Gastroesophageal sphincter (tissue), 4 donors: ENCODE data around the gene ATP9A. TPM values are rescaled to one million over a fixed set of nuclear protein-coding genes. Genes with fewer than 3 reads are reported as not detected.

Experiments used
- ATAC-seq: fragments of 150-250 bp; one replicate; pipeline ENCODE4 v1.9.1; 2016; ENCODE audit warnings: mild to moderate bottlenecking, moderate library complexity
- H3K27ac ChIP-seq, 4 donors: fragments of 200-600 bp; sonication (generic) in 3 of 4; 1 replicate in 3 of 4; 2 replicates in 1 of 4; pipeline ENCODE4 v1.5.1; 2016 to 2019
- H3K27me3 ChIP-seq: fragments of 200-600 bp; sonication (generic); one replicate; pipeline ENCODE4 v1.5.1; 2019
- H3K36me3 ChIP-seq, 2 donors: fragments of 200-600 bp; sonication (generic); one replicate each; pipeline ENCODE4 v1.5.1; 2019; ENCODE audit warnings: control low read depth in 1 of 2
- H3K4me1 ChIP-seq, 3 donors: fragments of 200-600 bp; sonication (generic); 1 replicate in 2 of 3; 2 replicates in 1 of 3; pipeline ENCODE4 v1.5.1; 2016 to 2019; ENCODE audit warnings: control low read depth in 2 of 3
- H3K4me3 ChIP-seq, 2 donors: fragments of 200-600 bp; sonication (generic); one replicate each; pipeline ENCODE4 v1.5.1; 2019; ENCODE audit warnings: mild to moderate bottlenecking in 1 of 2, moderate library complexity in 1 of 2
- H3K9me3 ChIP-seq, 3 donors: fragments of 200-600 bp; sonication (generic); one replicate each; pipeline ENCODE4 v1.5.1; 2017 to 2019; ENCODE audit warnings: control low read depth in 2 of 3
- CTCF ChIP-seq, 4 experiments: fragments of 200-600 bp in 2 of 4; fragments of 450-650 bp in 2 of 4; sonication (generic) in 1 of 4; IDR thresholded peaks; one replicate each; pipeline ENCODE4 v1.5.1; 2017 to 2019; ENCODE audit warnings: antibody characterized with exemption in 4 of 4, mild to moderate bottlenecking in 2 of 4, moderate library complexity in 2 of 4
- EP300 ChIP-seq: sonication (generic); formaldehyde crosslinking; IDR thresholded peaks from one replicate; pipeline ENCODE4 v1.6.1; 2017; ENCODE audit warnings: antibody characterized with exemption, mild to moderate bottlenecking
- POLR2A ChIP-seq, 2 donors: fragments of 450-650 bp; IDR thresholded peaks; one replicate each; pipeline ENCODE4 v1.6.1; 2017; ENCODE audit warnings: antibody characterized with exemption in 2 of 2, mild to moderate bottlenecking in 2 of 2, moderate library complexity in 1 of 2
- POLR2AphosphoS5 ChIP-seq: sonication (generic); formaldehyde crosslinking; IDR thresholded peaks from one replicate; pipeline ENCODE4 v1.6.1; 2017; ENCODE audit warnings: antibody characterized with exemption
- WGBS, 2 donors: methylation state at CpG; one replicate each; pipeline ENCODE4 v1.1.5; 2018; ENCODE audit warnings: low coverage in 1 of 2; 5-methylcytosine and 5-hydroxymethylcytosine counted together
- total RNA-seq, 4 donors: library from RNA; depleted of rRNA; stranded (reverse); fragments of >200 nt; gene quantifications; one replicate each; pipeline ENCODE4 v1.1.0, GENCODE V29; 2016

The ATP9A gene
- total RNA-seq, 4 donors from 2014 or later = 49.3 to 80.2 (median 57.7) TPM

- Histone ChIP-seq H3K27me3 (no peaks in the 10 kb centered on the region), H3K9me3 (no peaks in the 10 kb centered on the region), H3K4me1 (peaks cover 0 to 57% (median 27%) of the 10 kb centered on the region in 3 donors), H3K36me3 (no peaks in the 10 kb centered on the region), H3K4me3 (peak overlapping the region in 1 of 2 donors; percentile 66), H3K27ac (peak overlapping the region in 2 of 4 donors; percentile 92 to 96)
- no peak for ATAC-seq
- TF ChIP-seq POLR2A (IDR thresholded peaks at IDR 0.05) = no peak
- no peak for TF ChIP-seq CTCF (IDR thresholded peaks at IDR 0.05)
- no peak for TF ChIP-seq EP300
- TF ChIP-seq POLR2AphosphoS5 = no peak
- WGBS, 2 donors = 67 to 100% methylated on average over 1 of the region's 1 CpG
Observed at GRCh38 chr20:51560042-51560441, 208.1 kb downstream of the ATP9A start.

GRCh38 chr20:51554538-51555165 is 213.5 kb downstream of the ATP9A start:
- no peak overlapping the region for H3K4me3 ChIP-seq
- ATAC-seq = no peak
- no peaks in the 10 kb centered on the region for H3K36me3 ChIP-seq
- TF ChIP-seq POLR2A (IDR thresholded peaks at IDR 0.05) = no peak
- peak; percentile 12 for TF ChIP-seq POLR2AphosphoS5
- H3K27ac ChIP-seq = no peak overlapping the region
- peaks cover 0 to 7% (median 0%) of the 10 kb centered on the region in 3 donors for H3K4me1 ChIP-seq
- WGBS, 2 donors = 67 to 78% methylated on average over 8 to 11 of the region's 11 CpGs
- H3K27me3 ChIP-seq = no peaks in the 10 kb centered on the region
- H3K9me3 ChIP-seq = no peaks in the 10 kb centered on the region

- TF ChIP-seq CTCF (IDR thresholded peaks at IDR 0.05) (no peak), POLR2A (IDR thresholded peaks at IDR 0.05) (no peak), POLR2AphosphoS5 (no peak), EP300 (no peak)
- H3K4me3 ChIP-seq = no peak overlapping the region
- H3K36me3 ChIP-seq = no peaks in the 10 kb centered on the region
- no peak overlapping the region for H3K27ac ChIP-seq
- H3K27me3 ChIP-seq = no peaks in the 10 kb centered on the region
- peaks cover 0 to 1% (median 0%) of the 10 kb centered on the region in 3 donors for H3K4me1 ChIP-seq
- no peak for ATAC-seq
- WGBS, 2 donors = 59 to 68% methylated on average over 7 to 8 of the region's 8 CpGs
- no peaks in the 10 kb centered on the region for H3K9me3 ChIP-seq
Observed at GRCh38 chr20:51553897-51554486, 214.2 kb downstream of the ATP9A start.

GRCh38 chr20:51551186-51551585 is 217.0 kb downstream of the ATP9A start:
- 100% methylated on average over 1 to 3 of the region's 3 CpGs for WGBS, 2 donors
- TF ChIP-seq POLR2A (IDR thresholded peaks at IDR 0.05) (no peak), POLR2AphosphoS5 (no peak), EP300 (no peak), CTCF (IDR thresholded peaks at IDR 0.05) (no peak)
- ATAC-seq = no peak
- Histone ChIP-seq H3K27ac (no peak overlapping the region), H3K9me3 (no peaks in the 10 kb centered on the region), H3K36me3 (no peaks in the 10 kb centered on the region), H3K4me3 (no peak overlapping the region), H3K4me1 (no peaks in the 10 kb centered on the region), H3K27me3 (no peaks in the 10 kb centered on the region)

GRCh38 chr20:51549474-51549873 is 218.7 kb downstream of the ATP9A start:
- ATAC-seq = no peak
- Histone ChIP-seq H3K27ac (no peak overlapping the region), H3K27me3 (no peaks in the 10 kb centered on the region), H3K36me3 (no peaks in the 10 kb centered on the region), H3K4me3 (no peak overlapping the region), H3K4me1 (no peaks in the 10 kb centered on the region), H3K9me3 (no peaks in the 10 kb centered on the region)
- TF ChIP-seq POLR2A (IDR thresholded peaks at IDR 0.05) = no peak
- no peak for TF ChIP-seq CTCF (IDR thresholded peaks at IDR 0.05)
- no peak for TF ChIP-seq POLR2AphosphoS5
- TF ChIP-seq EP300 = no peak
- no CpG with 5 or more reads among the region's 4 CpGs for WGBS, 2 donors
